NCI-H2081 treated with DMSO at 0.1 percent for 48 hours (cell line): ENCODE results near the gene FAM13C.

Experiments used
- DNase-seq: peaks from one replicate; lab custom pipeline; 2025; lab: John Stamatoyannopoulos, UW

Gene FAM13C

DNA sequence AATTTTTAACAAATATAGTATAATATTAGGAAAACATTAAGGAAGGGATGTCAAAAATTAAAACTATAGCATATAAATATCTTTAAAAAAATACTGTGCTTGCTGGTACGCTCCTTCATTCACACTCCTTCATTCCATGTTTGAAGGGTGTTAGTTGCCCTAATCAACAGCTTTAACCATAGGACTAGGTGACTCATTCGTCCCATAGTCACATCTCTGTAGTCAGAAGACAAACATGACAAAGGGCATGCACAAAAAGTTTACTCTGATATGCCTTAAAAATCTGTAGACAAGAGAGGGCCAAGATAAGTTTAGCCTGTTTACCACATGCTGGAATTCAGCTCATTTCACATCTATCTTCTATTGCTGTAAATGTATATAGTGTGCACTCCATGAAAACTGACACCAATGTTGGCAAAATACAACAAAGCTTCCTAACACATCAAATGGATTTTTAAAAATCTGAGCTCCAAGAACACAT is 646 bp downstream of the FAM13C start:
- no peak for DNase-seq

DNA sequence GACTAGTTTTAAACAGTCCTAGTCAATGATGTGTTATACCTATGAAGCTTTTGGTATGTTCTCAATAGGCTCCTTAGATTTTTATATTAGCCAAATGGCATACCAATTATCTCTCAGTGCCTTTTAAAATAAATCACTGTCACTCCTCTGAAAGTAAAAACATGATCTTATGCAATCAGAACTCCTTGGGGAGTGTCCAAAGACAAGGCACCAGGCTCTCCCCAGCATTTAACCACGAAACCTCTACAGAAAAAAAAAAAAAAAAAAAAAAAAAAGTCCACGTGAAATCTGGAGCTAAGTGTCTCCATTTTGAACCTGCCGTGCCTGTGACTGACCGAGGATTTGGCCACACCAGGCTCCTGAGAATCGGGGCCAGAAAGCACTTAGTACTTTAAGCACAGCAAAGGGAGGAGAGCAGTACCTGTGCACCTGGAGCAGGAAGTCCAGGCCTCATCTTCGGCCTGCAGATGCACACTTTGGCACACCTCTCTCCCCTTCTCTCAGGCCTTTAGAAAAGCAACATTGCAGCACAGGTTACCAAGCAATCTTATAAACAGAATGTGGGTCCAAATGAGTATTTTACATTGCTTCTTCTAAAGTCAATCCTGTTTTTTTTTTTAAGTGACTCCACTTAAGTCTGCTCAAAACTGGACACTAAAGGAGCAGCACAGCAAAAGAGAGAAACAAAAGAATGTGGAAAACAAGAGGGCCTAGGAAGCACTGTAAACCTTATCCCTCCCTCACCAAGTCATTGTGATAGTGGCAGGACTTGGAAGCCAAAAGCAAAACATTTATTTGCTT is 1.5 kb downstream of the FAM13C start:
- DNase-seq, result no peak

DNA sequence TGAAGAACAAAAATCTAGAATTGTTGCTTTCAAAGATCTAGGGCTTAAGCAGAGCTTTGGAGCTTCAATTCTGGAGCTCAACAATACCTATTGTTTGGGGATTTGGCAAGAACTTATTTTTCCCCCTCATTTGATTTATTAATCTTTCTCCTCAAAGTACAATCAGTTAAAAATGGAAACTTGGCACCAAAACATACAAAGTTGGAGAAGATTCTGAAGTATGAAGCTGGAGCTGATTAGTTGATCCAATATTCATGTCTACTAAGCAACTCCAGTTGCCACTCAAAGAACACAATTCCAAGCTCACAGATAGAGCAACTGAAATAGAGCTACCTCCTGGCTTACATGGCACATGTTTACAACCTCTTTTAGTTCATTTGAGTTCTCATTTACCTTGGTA is 3.8 kb downstream of the FAM13C start:
- DNase-seq, result no peak

DNA sequence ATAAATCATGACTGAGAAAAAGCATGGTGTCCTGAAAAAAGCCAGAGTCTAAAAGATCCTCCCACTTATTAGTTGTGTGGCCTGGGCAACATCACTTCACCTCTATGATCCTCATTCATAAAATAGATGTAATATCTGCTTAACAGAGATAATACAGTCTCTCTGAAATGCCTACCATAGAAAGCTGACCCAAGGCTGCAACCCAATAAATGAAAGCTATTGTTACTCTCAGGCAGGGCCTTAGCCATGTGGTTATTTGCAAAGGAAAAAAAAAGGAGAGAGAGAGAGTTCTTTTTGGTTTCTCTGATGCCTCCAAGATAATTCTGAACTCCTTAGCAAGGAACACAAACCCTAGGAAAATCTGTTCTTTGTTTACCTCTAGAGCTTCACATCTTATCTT is 7.9 kb downstream of the FAM13C start:
- DNase-seq, result no peak

DNA sequence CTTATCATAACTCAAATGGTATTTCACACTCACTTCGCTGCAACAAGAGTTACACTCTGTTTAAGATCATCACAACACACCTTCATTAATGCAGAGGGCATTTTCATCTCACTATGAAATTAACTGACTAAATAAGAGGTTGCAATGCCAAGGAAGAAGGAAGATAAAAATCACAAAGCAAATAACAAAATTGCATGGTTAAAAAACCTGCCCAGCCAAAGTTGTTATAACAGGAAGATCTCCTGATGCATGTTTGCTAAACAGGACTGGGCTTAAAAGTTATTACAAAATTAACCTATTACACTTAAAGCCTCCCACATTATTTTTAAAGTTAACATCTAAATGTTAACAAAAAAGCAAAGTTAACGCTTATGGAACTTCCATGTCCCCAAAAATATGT is 11.8 kb downstream of the FAM13C start:
- DNase-seq, result no peak

DNA sequence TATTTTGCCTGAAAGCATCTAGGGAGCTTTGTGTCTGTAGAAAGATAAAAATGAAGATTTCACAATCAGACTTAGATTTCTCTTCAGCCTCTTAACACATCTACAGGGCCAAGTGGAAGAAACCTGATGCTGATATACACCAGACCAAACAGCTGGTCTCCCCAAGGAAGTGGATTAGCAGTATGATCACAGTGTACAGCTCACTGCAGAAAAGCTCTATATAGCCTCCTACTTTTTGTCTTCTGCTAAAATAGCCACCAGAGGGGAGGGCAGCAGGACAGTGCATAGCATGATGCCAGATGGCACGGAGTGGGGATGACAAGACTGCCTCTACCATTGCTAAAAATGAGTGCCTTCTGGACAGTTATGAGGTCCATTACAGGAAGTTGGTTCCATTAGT is 16.0 kb downstream of the FAM13C start:
- DNase-seq, result no peak

DNA sequence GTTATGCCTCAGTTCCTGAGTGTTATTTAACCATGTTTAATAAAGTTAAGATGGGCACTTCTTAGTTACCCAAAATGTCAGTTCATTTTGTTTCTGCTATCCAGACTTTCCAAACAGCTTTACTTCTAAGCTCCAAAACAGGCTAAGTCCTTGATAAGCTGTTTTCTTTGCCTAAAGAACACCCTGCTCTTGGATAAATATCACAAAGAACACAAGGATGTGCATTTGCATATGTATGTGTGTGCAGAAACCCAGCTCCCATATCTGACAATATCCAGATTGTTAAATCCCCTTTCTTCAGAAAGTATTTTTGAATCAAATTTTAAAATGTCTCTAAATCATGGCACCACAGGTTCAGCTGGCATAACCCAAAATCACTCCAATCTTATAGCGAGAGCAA is 19.6 kb downstream of the FAM13C start:
- no peak for DNase-seq

DNA sequence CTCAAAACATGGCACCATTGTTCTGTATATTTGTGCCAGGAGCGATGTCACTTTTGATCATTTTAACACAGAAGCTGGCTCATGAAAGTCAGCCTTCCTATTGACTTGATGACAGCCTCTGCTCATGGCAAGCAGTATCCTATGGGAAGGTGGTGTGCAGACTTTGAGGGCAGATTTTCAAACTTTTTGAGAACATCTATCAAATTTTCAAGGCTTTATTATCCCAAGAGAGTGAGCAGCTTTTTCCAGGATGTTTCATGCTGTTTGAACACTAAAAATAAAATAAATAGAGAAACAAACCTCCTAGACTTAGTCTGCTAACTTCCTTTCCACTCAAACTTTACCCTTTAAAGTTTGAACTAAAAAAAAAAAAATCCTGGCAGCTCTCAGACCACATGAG is 20.3 kb downstream of the FAM13C start:
- no peak for DNase-seq

DNA sequence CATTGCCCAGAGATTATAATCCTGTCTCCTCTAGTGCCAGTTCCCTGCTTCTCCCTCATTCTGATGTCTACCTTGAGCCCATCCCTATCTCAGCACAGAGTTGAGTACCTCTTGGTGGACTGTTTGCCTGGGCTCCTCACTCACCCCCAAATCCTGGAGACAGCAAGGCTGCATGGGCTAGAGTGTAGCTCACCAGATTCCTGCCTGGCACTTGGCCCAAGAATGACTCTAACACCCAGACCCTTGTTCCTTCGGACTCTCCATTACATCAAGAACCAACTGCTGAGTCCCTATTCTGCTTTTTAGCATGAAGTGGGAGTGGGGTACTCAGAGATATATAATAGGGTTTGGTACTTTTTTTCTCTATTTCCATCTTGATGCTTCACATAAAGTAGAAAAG is 22.1 kb downstream of the FAM13C start:
- no peak for DNase-seq

DNA sequence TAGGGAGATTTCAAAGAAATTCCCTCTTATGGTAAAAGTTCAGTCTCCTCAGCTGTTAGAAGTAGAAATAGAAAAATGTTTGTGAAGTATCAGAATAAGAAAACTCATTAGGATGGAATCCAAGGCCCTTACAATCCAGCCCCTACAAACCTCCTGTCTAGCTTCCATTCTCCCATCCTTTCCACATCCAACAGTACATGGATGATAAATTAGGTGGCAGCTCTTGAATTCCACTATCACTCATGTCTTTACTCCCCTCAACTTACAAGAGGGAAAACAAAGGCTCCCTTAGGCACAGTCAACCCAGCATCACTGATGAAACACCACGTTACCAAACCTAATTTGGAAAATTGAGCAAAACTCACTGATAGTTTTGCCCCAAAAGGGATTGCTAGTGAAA is 23.0 kb downstream of the FAM13C start:
- no peak for DNase-seq

DNA sequence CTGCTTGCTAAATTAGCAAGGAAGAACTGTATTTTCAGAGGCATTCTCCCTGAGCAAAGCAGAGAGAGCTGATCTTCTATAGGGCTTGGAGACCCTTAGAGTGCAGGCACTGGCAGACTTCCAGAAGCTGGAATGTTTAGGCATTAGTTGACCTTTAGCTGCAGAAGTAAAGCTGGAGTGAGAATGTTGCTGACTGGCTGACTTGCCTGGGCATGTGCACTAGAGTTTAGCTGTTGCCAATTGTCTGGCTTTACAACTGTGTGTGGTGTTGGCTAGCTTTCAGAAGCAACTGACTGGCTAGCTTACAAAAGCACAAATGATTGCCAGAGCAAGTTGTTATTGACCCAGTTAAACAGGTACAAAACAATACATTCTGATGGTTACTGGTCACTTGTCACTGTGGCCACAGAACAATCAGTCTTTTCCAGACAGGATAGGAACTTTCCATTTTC is 25.1 kb downstream of the FAM13C start:
- DNase-seq, result no peak

DNA sequence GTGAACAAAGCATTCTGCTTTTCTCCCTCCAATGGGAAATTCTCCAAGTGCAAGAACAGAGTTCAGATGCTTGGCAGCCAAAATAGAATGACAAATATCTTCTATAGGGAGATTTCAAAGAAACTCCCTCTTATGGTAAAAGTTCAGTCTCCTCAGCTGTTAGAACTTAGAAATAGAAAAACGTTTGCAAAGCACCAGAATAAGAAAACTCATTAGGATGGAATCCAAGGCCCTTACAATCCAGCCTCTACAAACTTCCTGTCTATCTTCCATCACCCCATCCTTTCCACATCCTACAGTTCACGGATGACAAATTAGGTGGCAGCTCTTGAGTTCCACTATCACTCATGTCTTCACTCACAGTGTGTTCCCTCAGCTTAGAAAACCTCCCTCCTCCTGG is 25.7 kb downstream of the FAM13C start:
- DNase-seq, result no peak

DNA sequence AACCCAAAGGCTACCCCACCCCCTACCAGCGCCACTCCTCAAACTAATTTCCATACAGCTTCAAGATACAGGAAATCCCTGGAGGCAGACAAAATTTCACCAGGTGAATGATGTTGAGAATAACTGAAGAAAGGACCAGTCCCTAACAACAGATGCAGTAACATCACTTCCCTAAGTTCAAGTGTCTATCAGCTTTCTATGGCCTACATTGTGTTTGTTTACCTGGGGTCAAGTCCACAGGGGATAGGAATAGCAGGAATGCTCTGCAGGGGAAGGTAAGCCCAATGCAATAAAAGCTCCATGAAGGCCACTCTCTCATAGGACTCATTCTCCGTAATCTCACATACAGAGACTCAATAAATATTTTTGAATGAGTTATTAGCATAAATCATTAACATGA is 26.9 kb downstream of the FAM13C start:
- no peak for DNase-seq

DNA sequence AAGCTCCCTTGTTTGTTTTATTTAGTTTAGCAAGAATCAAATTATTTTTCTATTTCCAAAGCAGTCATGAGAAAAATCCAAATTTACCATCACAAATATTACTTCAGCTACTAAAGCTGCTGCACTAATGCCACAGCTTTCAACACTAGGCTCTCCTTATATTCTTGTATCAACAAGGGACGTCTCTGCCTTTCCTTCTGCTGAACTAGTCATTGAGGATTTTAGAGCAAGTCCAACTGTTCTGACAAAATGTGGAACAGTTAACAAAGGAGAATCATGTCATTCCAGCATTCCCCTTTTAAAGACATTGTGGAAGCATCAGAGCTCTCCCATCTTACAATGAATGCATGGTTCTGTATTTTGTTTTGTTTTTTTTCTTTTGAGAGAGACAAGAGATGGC is 28.6 kb downstream of the FAM13C start:
- no peak for DNase-seq

DNA sequence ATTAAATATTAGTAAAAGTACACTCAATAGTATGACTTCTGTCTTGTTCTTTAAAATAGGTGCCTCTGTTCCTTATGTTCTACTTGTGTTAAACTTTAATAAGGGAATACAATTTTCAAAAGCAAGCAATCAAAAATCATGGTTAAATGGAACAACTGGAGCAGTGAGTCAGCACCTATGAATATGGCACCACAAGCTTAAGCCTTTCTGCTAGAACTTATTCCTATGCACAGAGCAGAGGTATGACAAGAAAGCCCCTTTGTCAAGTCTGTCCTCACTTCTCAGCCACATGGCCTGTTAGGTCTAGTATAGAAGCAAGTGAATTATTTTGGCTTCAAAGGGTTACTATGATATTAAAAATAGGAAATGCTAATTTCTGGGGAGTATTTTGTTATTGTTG is 29.8 kb downstream of the FAM13C start:
- DNase-seq, result no peak

DNA sequence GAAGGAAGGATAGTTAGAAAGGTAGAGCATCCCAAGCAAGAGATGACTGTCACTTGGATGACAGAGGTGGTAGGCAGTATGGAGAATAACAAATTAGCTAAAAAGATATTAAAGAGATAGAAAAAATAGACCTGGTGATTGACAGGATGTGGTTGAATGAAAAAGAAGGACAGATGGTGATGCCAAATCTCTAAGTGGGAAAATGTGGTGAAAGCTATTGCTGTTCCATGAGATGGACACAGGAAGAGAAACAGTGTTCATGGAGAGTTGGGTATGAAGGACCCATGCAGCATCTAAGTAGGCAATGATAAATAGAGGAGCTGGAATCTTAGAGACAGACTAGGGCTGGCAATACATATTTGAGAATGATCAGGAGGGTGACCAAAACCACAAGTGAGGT is 30.7 kb downstream of the FAM13C start:
- DNase-seq, result no peak

DNA sequence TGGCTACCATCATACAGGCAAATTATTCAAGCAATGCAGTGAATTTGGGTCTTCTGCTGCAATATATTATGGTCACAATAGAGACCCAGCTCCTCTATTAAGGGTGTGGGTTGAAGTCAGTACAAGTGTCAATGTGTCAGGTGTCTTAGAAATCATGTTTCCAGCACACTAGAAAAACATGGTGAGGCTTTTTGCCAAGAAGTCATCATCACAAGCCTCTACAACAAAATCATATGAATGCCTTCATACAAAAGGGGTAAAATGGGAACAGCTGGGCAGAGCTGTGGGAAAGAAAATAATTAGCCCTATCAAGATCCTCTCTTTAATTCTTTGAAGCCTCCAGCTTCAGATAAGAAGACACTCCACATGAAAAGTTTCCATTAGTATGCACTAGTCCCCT is 37.2 kb downstream of the FAM13C start:
- DNase-seq, result no peak

DNA sequence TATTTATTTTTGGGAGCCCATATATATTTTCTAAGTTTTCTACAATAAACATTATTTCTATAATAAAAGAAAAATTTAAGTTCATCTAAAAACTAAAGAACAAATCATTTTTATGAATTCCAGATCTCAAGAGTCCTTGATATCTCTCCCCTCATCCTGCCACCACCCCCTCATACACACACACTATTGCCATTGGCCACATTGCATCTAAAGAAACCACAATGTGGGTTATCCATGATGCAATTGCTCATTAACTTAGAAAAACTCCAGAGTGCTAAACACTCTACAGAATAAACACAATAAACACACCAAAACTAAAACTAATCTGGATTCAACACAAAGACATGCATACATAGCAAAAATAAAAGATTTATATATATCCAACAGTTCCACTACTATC is 37.8 kb downstream of the FAM13C start:
- DNase-seq, result no peak

DNA sequence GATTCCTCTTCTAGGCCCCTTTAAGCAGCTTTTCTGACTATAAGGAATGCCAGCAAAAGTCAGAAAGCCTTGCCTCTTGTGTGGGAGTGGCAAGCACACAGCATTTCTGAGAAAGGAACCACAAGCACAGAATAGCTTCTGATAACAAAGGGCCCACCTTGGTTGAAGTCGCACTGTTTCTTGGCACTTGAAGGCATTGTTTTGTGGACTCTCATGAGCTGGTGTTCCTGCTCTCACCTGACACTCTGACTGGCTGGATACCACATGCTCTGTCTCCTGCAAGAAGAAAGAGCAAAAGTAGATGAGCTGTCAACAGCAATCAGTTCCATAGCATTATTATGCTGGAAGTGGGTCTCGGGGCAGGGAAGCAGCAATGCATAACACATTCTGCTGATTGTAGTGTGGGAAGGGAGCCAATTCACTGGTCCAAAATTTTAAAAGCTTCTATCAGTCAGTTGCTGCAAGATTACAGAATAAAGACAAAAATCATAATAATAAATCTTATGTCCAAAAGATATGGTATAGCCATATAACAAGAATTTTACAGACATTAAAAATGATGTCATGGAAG is 38.4 kb downstream of the FAM13C start:
- no peak for DNase-seq

DNA sequence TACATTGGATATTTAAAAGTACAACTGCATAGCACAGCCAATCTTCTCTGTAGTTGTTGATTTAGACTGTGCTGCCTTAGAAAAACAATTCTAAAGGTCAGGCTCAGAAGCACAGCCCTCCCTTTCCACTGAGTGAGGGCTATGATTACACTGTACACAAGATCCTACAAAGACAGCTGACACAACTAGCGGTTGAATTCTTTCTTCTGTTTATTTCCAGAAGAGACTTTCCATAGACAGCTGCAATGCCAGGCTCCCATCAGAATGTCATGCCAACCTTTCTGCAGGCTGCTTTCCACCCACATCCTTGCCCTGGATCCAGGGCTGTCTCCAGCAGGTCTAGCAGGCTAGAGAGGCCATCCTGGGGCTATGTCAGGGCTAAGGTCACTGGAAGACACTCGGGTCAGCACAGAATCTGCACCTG is 39.3 kb downstream of the FAM13C start:
- no peak for DNase-seq

DNA sequence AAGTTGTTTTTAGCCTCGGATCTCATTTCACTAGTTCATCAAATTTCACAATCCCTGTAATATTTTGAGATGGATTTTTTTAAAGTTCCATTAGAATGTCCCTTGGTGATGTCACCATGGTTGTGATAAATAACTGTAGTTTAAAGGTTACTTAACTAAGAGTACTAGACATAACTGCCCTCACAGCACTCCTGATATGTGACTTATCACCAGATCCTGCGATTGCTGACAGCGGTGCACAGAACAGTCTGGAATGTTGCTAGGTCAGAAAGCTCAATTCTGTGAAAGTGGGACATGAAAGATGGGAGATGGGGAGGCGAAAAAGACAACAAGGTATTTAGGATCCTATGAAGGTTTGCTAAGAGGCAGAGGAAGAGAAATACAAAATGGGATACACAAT is 40.2 kb downstream of the FAM13C start:
- no peak for DNase-seq

DNA sequence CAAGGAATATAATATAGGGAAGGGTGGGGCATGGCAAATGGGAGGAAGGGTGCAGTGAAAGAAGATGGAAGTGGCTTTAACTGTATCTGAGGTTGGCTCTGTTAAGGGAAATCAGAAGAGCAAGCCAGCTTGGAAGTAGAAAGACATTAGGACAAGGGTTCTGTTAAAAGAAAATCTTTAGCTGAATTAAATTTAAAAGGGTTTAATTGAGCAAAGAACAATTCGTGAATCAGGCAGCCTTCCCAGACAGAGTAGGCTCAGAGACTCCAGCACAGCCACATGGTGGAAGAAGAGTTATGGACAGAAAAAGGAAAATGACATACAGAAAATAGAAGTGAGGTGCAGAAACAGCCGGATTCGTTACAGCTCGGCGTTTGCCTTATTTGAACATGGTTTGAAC is 42.0 kb downstream of the FAM13C start:
- no peak for DNase-seq

DNA sequence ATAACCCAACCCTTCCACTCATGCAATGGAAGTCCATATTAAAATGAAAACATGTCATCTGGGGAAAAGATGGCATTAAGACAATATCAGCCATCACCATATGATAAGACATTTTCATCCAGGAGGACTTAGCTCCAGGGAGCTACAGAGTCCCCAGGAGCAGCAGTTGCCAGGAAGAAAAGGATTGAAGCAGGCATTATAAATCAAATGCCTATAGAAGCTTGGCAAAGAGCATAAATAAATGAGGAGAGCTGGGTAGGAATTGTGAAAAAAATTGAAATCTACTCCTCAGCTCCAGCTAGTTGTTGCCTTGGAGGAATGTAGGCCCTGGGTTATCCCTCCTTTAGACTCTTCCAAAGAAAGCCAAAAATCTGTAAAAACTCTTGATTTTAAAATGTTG is 42.5 kb downstream of the FAM13C start:
- DNase-seq, result no peak

DNA sequence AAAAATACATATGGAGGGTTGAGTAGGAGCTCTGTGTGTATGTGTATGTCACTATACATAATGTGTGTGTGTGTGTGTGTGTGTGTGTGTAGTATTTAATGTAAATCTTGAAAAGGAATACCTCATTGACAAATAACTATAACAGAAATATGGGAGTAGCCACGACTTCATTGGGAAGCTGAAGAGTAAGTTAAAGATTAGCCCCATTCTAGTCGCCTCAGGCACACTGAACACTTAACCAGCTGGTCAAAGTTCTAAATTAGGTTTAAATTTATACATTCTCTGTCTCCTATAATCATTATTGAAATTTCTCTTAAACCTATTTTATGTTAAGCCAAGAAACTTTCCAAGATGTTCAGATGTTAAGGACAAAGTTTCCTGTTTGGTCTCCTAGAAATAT is 45.3 kb downstream of the FAM13C start:
- DNase-seq, result no peak
